Measurements from ENCODE around the gene CAMTA1. TPM values are rescaled to one million over a fixed set of nuclear protein-coding genes. Genes with fewer than 3 reads are reported as not detected.

CAMTA1 gene
- total RNA-seq, 1 experiment from 2014 or later, result 69.5 TPM

GRCh38 chr1:6866825-6867224 is 81.6 kb downstream of the CAMTA1 start:
- TF ChIP-seq FOSL1 (IDR thresholded peaks at IDR 0.05; ENCODE audit: low read depth), result no peak
- no peak overlapping the region for H3K9ac ChIP-seq (ENCODE audit: low read length)
- H3K4me3 ChIP-seq (replicated peaks in 1 of 2; ENCODE audit: low read depth in 1 of 2, low read length in 2 of 2), result no peak overlapping the region
- H3K36me3 ChIP-seq (ENCODE audit: control insufficient read depth in 1 of 2, insufficient read depth in 2 of 2, low read length in 2 of 2), result no peaks in the 10 kb centered on the region
- H3K9me3 ChIP-seq (ENCODE audit: control insufficient read depth in 1 of 2, insufficient read depth in 1 of 2, low read depth in 1 of 2, low read length in 2 of 2), result no peaks in the 10 kb centered on the region
- intact Hi-C loops (cut with micrococcal nuclease), result no loop called here
- no peak overlapping the region for H3K27ac ChIP-seq (ENCODE audit: low read depth, low read length)
- H3K4me2 ChIP-seq (ENCODE audit: low read length), result no peak overlapping the region
- ChIA-PET RAD21 (ENCODE audit: low non-redundant PET in 1 of 2, low total read pairs in 2 of 2, uncharacterized antibody in 2 of 2, unreplicated experiment in 2 of 2) (no interaction called here), POLR2A (no interaction called here), CTCF (no interaction called here)
- peaks cover 5 to 14% of the 10 kb centered on the region in 2 experiments for H3K4me1 ChIP-seq (ENCODE audit: control insufficient read depth in 1 of 2, insufficient read depth in 2 of 2, low read length in 2 of 2)
- no peaks in the 10 kb centered on the region for H3K27me3 ChIP-seq (ENCODE audit: insufficient read depth, low read length)
- DNase-seq (ENCODE audit: low read depth, low spot score), result no peak
- no peaks in the 10 kb centered on the region for H3K9me2 ChIP-seq (ENCODE audit: insufficient read depth)
- no peak for ATAC-seq
- no peak overlapping the region for H2AFZ ChIP-seq (ENCODE audit: low read depth, low read length, poor library complexity, severe bottlenecking)
- H4K20me1 ChIP-seq (ENCODE audit: insufficient read depth), result no peaks in the 10 kb centered on the region
- BruUV-seq (replicated peaks), result no TSS peak
- H3K79me2 ChIP-seq (ENCODE audit: insufficient read depth, low read length), result peaks cover 23% of the 10 kb centered on the region

- Histone ChIP-seq H3K9me2 (ENCODE audit: insufficient read depth) (no peaks in the 10 kb centered on the region), H2AFZ (ENCODE audit: low read depth, low read length, poor library complexity, severe bottlenecking) (no peak overlapping the region), H3K9ac (ENCODE audit: low read length) (no peak overlapping the region), H3K36me3 (ENCODE audit: control insufficient read depth in 1 of 2, insufficient read depth in 2 of 2, low read length in 2 of 2) (no peaks in the 10 kb centered on the region), H3K4me1 (ENCODE audit: control insufficient read depth in 1 of 2, insufficient read depth in 2 of 2, low read length in 2 of 2) (peaks cover 5 to 14% of the 10 kb centered on the region in 2 experiments), H3K27ac (ENCODE audit: low read depth, low read length) (no peak overlapping the region), H3K4me2 (ENCODE audit: low read length) (no peak overlapping the region), H3K79me2 (ENCODE audit: insufficient read depth, low read length) (peaks cover 23% of the 10 kb centered on the region), H4K20me1 (ENCODE audit: insufficient read depth) (no peaks in the 10 kb centered on the region), H3K4me3 (replicated peaks in 1 of 2; ENCODE audit: low read depth in 1 of 2, low read length in 2 of 2) (no peak overlapping the region), H3K27me3 (ENCODE audit: insufficient read depth, low read length) (no peaks in the 10 kb centered on the region), H3K9me3 (ENCODE audit: control insufficient read depth in 1 of 2, insufficient read depth in 1 of 2, low read depth in 1 of 2, low read length in 2 of 2) (no peaks in the 10 kb centered on the region)
- ChIA-PET CTCF (no interaction called here), RAD21 (ENCODE audit: low non-redundant PET in 1 of 2, low total read pairs in 2 of 2, uncharacterized antibody in 2 of 2, unreplicated experiment in 2 of 2) (no interaction called here), POLR2A (no interaction called here)
- ATAC-seq, result no peak
- no TSS peak for BruUV-seq (replicated peaks)
- DNase-seq (ENCODE audit: low read depth, low spot score), result no peak
- TF ChIP-seq FOSL1 (IDR thresholded peaks at IDR 0.05; ENCODE audit: low read depth), result no peak
- TF ChIP-seq ZFX (IDR thresholded peaks at IDR 0.05), result no peak
- no peak for TF ChIP-seq MAX (IDR thresholded peaks at IDR 0.05)
- TF ChIP-seq EZH2phosphoT487 (IDR thresholded peaks at IDR 0.05; ENCODE audit: borderline replicate concordance), result no peak
- no peak for TF ChIP-seq YY1 (IDR thresholded peaks at IDR 0.05; ENCODE audit: extremely low read depth, insufficient replicate concordance, low read depth, low read length)
- TF ChIP-seq POLR2A (IDR thresholded peaks at IDR 0.05; ENCODE audit: borderline replicate concordance, extremely low read depth, insufficient read depth, insufficient read length), result no peak
- TF ChIP-seq SIN3A (IDR thresholded peaks at IDR 0.05; ENCODE audit: low read depth), result no peak
- intact Hi-C loops (cut with micrococcal nuclease), result no loop called here
Observed at GRCh38 chr1:6867321-6867720, 82.1 kb downstream of the CAMTA1 start.

All from HCT116 (cell line).